ENCODE data around the gene BRD9.

- TF ChIP-seq CTCF (tag by site-specific recombination; IDR thresholded peaks at IDR 0.05), result no peak
- no peak for TF ChIP-seq ZBTB7A (tag by site-specific recombination; IDR thresholded peaks at IDR 0.05; ENCODE audit: low read depth)
- no peak for TF ChIP-seq REPIN1 (tag by site-specific recombination; IDR thresholded peaks at IDR 0.05; ENCODE audit: low read depth)
- TF ChIP-seq ZNF629 (tag by site-specific recombination; IDR thresholded peaks at IDR 0.05), result no peak
- no peak for TF ChIP-seq REST (tag by site-specific recombination; IDR thresholded peaks at IDR 0.05)
Measured at GRCh38 chr5:881551-881935, 11.1 kb downstream of the BRD9 start.
